Measurements from ENCODE around the gene PYDC1.
"Not testable (repeated sequence)": the region's sequence is repeated elsewhere in the genome, so short reads cannot be mapped to it uniquely, and the experiment has no call there.

PYDC1 gene

GRCh38 chr16:31216422-31217135, at the start of gene PYDC1:
Gene PYDC1, minus strand, starts transcription at chr16:31217135. Its CDS starts 107 bp downstream, at chr16:31217028.
- no peak for DNase-seq

- peak; percentile 38 for DNase-seq
Observed at GRCh38 chr16:31265329-31266245, 48.7 kb upstream of the PYDC1 start.

- DNase-seq, result no peak
Observed at GRCh38 chr16:31262084-31262483, 45.1 kb upstream of the PYDC1 start.

- no peak for DNase-seq
Observed at GRCh38 chr16:31260136-31260931, 43.4 kb upstream of the PYDC1 start.

- no peak for DNase-seq
Observed at GRCh38 chr16:31258366-31258765, 41.4 kb upstream of the PYDC1 start.

GRCh38 chr16:31256466-31256865, 39.5 kb upstream of the PYDC1 start:
- no peak for DNase-seq

- no peak for DNase-seq
Observed at GRCh38 chr16:31253642-31254045, 36.7 kb upstream of the PYDC1 start.

- DNase-seq, result no peak
Observed at GRCh38 chr16:31251435-31251834, 34.5 kb upstream of the PYDC1 start.

- no peak for DNase-seq
Observed at GRCh38 chr16:31250782-31251384, 33.9 kb upstream of the PYDC1 start.

GRCh38 chr16:31248344-31248743, 31.4 kb upstream of the PYDC1 start:
- DNase-seq, result no peak

GRCh38 chr16:31246296-31246695, 29.4 kb upstream of the PYDC1 start:
- no peak for DNase-seq

GRCh38 chr16:31245598-31245997, 28.7 kb upstream of the PYDC1 start:
- not testable (repeated sequence) for DNase-seq

GRCh38 chr16:31243734-31244670, 27.1 kb upstream of the PYDC1 start:
- no peak for DNase-seq

GRCh38 chr16:31242206-31242605, 25.3 kb upstream of the PYDC1 start:
- DNase-seq, result no peak

GRCh38 chr16:31238041-31238440, 21.1 kb upstream of the PYDC1 start:
- DNase-seq, result no peak

GRCh38 chr16:31229501-31229900, 12.6 kb upstream of the PYDC1 start:
- DNase-seq, result no peak

- no peak for DNase-seq
Observed at GRCh38 chr16:31228206-31228605, 11.3 kb upstream of the PYDC1 start.

GRCh38 chr16:31225193-31225592, 8.3 kb upstream of the PYDC1 start:
- no peak for DNase-seq

- DNase-seq, result no peak
Observed at GRCh38 chr16:31224092-31224955, 7.4 kb upstream of the PYDC1 start.

- DNase-seq, result no peak
Observed at GRCh38 chr16:31223044-31223443, 6.1 kb upstream of the PYDC1 start.
